ENCODE data around the gene ELOA.

ELOA gene

GRCh38 chr1:23790696-23791515, 47.6 kb downstream of the ELOA start, which contains the start of gene LYPLA2:
Gene LYPLA2, plus strand, starts transcription at chr1:23791145. Its CDS starts 1,538 bp downstream, at chr1:23792683.
- no peaks in the 10 kb centered on the region for H4K20me1 ChIP-seq (ENCODE audit: low read depth, low read length)
- H3K9me2 ChIP-seq (replicated peaks; ENCODE audit: insufficient read depth, low read length), result no peaks in the 10 kb centered on the region
- H3K36me3 ChIP-seq (ENCODE audit: low read length), result peaks cover 10% of the 10 kb centered on the region
- H3F3A ChIP-seq (ENCODE audit: insufficient read depth), result peaks cover 16% of the 10 kb centered on the region
- TF ChIP-seq CTCF (IDR thresholded peaks at IDR 0.05; ENCODE audit: insufficient read depth, low read length, poor library complexity, severe bottlenecking) (no peak), EZH2phosphoT487 (conservative IDR thresholded peaks at IDR 0.05; ENCODE audit: low read length) (no peak)
- peak within 1 kb of the TSS; percentile 91 for H3K9ac ChIP-seq (ENCODE audit: low read length)
- H2AFZ ChIP-seq (ENCODE audit: low read depth, low read length, severe bottlenecking), result peak within 1 kb of the TSS; percentile 67
- H3K9me3 ChIP-seq (ENCODE audit: insufficient read depth, low read length), result no peaks in the 10 kb centered on the region
- peak within 1 kb of the TSS; percentile 49 for H3K27ac ChIP-seq (ENCODE audit: low read depth, low read length)
- no peaks in the 10 kb centered on the region for H3K27me3 ChIP-seq (ENCODE audit: low read length)
- H3K4me3 ChIP-seq (ENCODE audit: insufficient read depth, low read length, poor library complexity, severe bottlenecking), result peak within 1 kb of the TSS; percentile 98
- peaks cover 20% of the 10 kb centered on the region for H3K79me2 ChIP-seq (ENCODE audit: insufficient read depth, low read length)
- H3K4me2 ChIP-seq (ENCODE audit: low read depth, low read length, poor library complexity, severe bottlenecking), result peak within 1 kb of the TSS; percentile 77

- peaks cover 20% of the 10 kb centered on the region for H3K79me2 ChIP-seq (ENCODE audit: insufficient read depth, low read length)
- peak overlapping the region; percentile 77 for H3K4me2 ChIP-seq (ENCODE audit: low read depth, low read length, poor library complexity, severe bottlenecking)
- TF ChIP-seq CTCF (IDR thresholded peaks at IDR 0.05; ENCODE audit: insufficient read depth, low read length, poor library complexity, severe bottlenecking) (no peak), EZH2phosphoT487 (conservative IDR thresholded peaks at IDR 0.05; ENCODE audit: low read length) (no peak)
- H3K27ac ChIP-seq (ENCODE audit: low read depth, low read length), result peak overlapping the region; percentile 49
- peak overlapping the region; percentile 98 for H3K4me3 ChIP-seq (ENCODE audit: insufficient read depth, low read length, poor library complexity, severe bottlenecking)
- peaks cover 13% of the 10 kb centered on the region for H3F3A ChIP-seq (ENCODE audit: insufficient read depth)
- peak overlapping the region; percentile 91 for H3K9ac ChIP-seq (ENCODE audit: low read length)
- no peaks in the 10 kb centered on the region for H3K9me2 ChIP-seq (replicated peaks; ENCODE audit: insufficient read depth, low read length)
- peak overlapping the region; percentile 67 for H2AFZ ChIP-seq (ENCODE audit: low read depth, low read length, severe bottlenecking)
- no peaks in the 10 kb centered on the region for H3K27me3 ChIP-seq (ENCODE audit: low read length)
- no peaks in the 10 kb centered on the region for H3K9me3 ChIP-seq (ENCODE audit: insufficient read depth, low read length)
- 0 out of 2 replicates have a peak, but pooled peaks cover 6% of the 10 kb centered on the region for H3K36me3 ChIP-seq (ENCODE audit: low read length)
- no peaks in the 10 kb centered on the region for H4K20me1 ChIP-seq (ENCODE audit: low read depth, low read length)
Observed at GRCh38 chr1:23791516-23792047, 48.3 kb downstream of the ELOA start.

DNA sequence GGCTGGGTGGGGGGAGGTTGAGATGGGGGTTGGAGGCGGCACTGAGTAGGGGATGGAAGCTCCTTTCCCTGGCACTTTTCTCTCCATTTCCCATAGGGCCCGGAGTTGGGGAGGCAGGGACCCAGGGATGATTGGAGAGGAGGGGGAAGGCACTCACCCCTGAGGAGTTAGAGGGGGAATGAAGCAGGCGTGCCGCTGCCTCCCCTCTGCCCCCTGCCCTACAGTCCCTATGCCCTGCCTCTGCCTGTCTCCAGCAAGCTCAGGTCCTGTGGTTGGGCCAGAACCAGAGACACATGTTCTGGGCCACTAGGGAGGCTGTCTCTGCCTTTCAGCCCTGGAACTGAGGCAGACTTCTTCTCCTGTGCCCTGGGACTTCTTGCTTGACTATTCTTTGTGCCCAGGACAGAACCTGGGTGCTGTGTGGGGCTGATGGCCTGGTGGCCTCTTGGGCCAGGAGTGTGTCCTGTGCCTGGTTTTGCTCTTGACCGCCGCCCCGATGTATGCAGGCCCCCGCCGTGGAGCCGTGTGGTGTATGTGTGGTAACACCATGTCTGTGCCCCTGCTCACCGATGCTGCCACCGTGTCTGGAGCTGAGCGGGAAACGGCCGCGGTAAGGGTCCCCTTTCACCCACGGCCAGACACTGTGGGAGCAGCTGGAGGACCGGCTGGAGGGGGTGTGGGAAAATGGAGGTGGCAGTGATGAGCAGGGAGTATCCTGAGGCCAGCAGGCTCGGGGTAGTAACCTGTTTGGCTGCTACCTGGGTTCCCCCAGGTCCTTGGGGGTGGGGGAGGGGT, 49.1 kb downstream of the ELOA start:
- H3K4me3 ChIP-seq (ENCODE audit: insufficient read depth, low read length, poor library complexity, severe bottlenecking), result peak overlapping the region; percentile 98
- no peaks in the 10 kb centered on the region for H3K9me3 ChIP-seq (ENCODE audit: insufficient read depth, low read length)
- TF ChIP-seq EZH2phosphoT487 (conservative IDR thresholded peaks at IDR 0.05; ENCODE audit: low read length) (no peak), CTCF (IDR thresholded peaks at IDR 0.05; ENCODE audit: insufficient read depth, low read length, poor library complexity, severe bottlenecking) (no peak)
- no peaks in the 10 kb centered on the region for H3K27me3 ChIP-seq (ENCODE audit: low read length)
- no peak overlapping the region for H2AFZ ChIP-seq (ENCODE audit: low read depth, low read length, severe bottlenecking)
- no peak overlapping the region for H3K27ac ChIP-seq (ENCODE audit: low read depth, low read length)
- H3K9me2 ChIP-seq (replicated peaks; ENCODE audit: insufficient read depth, low read length), result no peaks in the 10 kb centered on the region
- H3K9ac ChIP-seq (ENCODE audit: low read length), result peak overlapping the region; percentile 91
- peak overlapping the region; percentile 77 for H3K4me2 ChIP-seq (ENCODE audit: low read depth, low read length, poor library complexity, severe bottlenecking)
- no peaks in the 10 kb centered on the region for H3K36me3 ChIP-seq (ENCODE audit: low read length)
- no peaks in the 10 kb centered on the region for H4K20me1 ChIP-seq (ENCODE audit: low read depth, low read length)
- H3K79me2 ChIP-seq (ENCODE audit: insufficient read depth, low read length), result peaks cover 20% of the 10 kb centered on the region
- H3F3A ChIP-seq (ENCODE audit: insufficient read depth), result peaks cover 13% of the 10 kb centered on the region
